HCT116 (cell line): Measurements from ENCODE around the gene ARHGEF12. TPM values are rescaled to one million over a fixed set of nuclear protein-coding genes. Genes with fewer than 3 reads are reported as not detected.
A peak's percentile ranks its signal among the peaks of the same experiment; 100 is the strongest.

ENCODE experiments used
- ATAC-seq: fragments of 200-7000 bp; cut with Tn5 transposase; 2 replicates; pipeline ENCODE4 v1.9.1; 2020; ENCODE audit warnings: mild to moderate bottlenecking, moderate library complexity
- BruUV-seq: library from RNA; stranded (reverse); fragments of 400-500 nt; replicated peaks from 2 replicates; lab custom pipeline; 2021; lab: Mats Ljungman, UMichigan
- CTCF ChIA-PET: fragments of 300-600 bp; sonication (Branson Sonifier 250); formaldehyde crosslinking; loops from one replicate; lab custom pipeline; 2021; ENCODE audit warnings: antibody characterized with exemption; lab: Charles Lee
- POLR2A ChIA-PET: fragments of 300-600, 350-600 bp; sonication (Branson Sonifier 250); formaldehyde crosslinking; loops from one replicate; lab custom pipeline; 2021; ENCODE audit warnings: antibody characterized with exemption; lab: Charles Lee
- RAD21 ChIA-PET, 2 experiments: fragments of 300-600 bp; sonication (Branson Sonifier 250); formaldehyde crosslinking; loops; one replicate each; lab custom pipeline; 2023; ENCODE audit warnings: low total read pairs in 2 of 2; ENCODE audit not compliant: uncharacterized antibody in 2 of 2, unreplicated experiment in 2 of 2, low non-redundant PET in 1 of 2; lab: Charles Lee
- DNase-seq: peaks from one replicate; pipeline ENCODE4 v3.0.0-alpha.2; 2010; ENCODE audit warnings: low read depth, low spot score
- H2AFZ ChIP-seq: fragments of 200-600 bp; shearing (Covaris generic), sonication (generic); 2 replicates; pipeline ENCODE4 v1.6.1; 2017; ENCODE audit warnings: low read depth, mixed run types, mixed read lengths, antibody characterized with exemption, low read length; ENCODE audit not compliant: poor library complexity, severe bottlenecking
- H3K27ac ChIP-seq: 2 replicates; pipeline ENCODE4 v1.5.1; 2012; ENCODE audit warnings: low read depth, low read length
- H3K27me3 ChIP-seq: fragments of 200-600 bp; sonication (generic); 2 replicates; pipeline ENCODE4 v1.6.1; 2016; ENCODE audit warnings: mixed run types, low read length, mixed read lengths; ENCODE audit not compliant: insufficient read depth
- H3K36me3 ChIP-seq, 2 experiments: fragments of 200-500 bp in 1 of 2; fragments of 200-600 bp in 1 of 2; sonication (Bioruptor generic) in 1 of 2; sonication (generic) in 1 of 2; 2 replicates each; pipeline versions ENCODE4 v1.5.1 to v1.6.1; 2014 to 2016; ENCODE audit warnings: low read length in 2 of 2, inconsistent platforms in 1 of 2, mixed read lengths in 1 of 2, mixed run types in 1 of 2; ENCODE audit not compliant: insufficient read depth in 2 of 2, control insufficient read depth in 1 of 2
- H3K4me1 ChIP-seq, 2 experiments: fragments of 200-600 bp in 1 of 2; sonication (generic) in 1 of 2; 2 replicates each; pipeline versions ENCODE4 v1.5.1 to v1.6.1; 2012 to 2017; ENCODE audit warnings: low read length in 2 of 2, inconsistent platforms in 1 of 2, mild to moderate bottlenecking in 1 of 2, mixed read lengths in 1 of 2, mixed run types in 1 of 2, moderate library complexity in 1 of 2; ENCODE audit not compliant: insufficient read depth in 2 of 2, control insufficient read depth in 1 of 2
- H3K4me2 ChIP-seq: fragments of 200-600 bp; sonication (generic); 2 replicates; pipeline ENCODE4 v1.6.1; 2017; ENCODE audit warnings: mixed run types, low read length, mixed read lengths
- H3K4me3 ChIP-seq, 2 experiments: fragments of 200-600 bp in 1 of 2; sonication (generic) in 1 of 2; replicated peaks in 1 of 2; 2 replicates each; pipeline ENCODE4 v1.5.1; 2011 to 2016; ENCODE audit warnings: low read length in 2 of 2, control low read depth in 1 of 2, low read depth in 1 of 2, mild to moderate bottlenecking in 1 of 2, mixed read lengths in 1 of 2, mixed run types in 1 of 2
- H3K79me2 ChIP-seq: fragments of 200-600 bp; sonication (generic); 2 replicates; pipeline ENCODE4 v1.6.1; 2017; ENCODE audit warnings: mild to moderate bottlenecking, mixed run types, low read length, moderate library complexity, mixed read lengths; ENCODE audit not compliant: insufficient read depth
- H3K9ac ChIP-seq: fragments of 200-600 bp; sonication (generic); 2 replicates; pipeline ENCODE4 v1.6.1; 2016; ENCODE audit warnings: low read length, mixed read lengths
- H3K9me2 ChIP-seq: fragments of 200-600 bp; sonication (generic), shearing (Covaris generic); 2 replicates; pipeline ENCODE4 v1.6.1; 2017; ENCODE audit warnings: mixed run types, mild to moderate bottlenecking, moderate library complexity; ENCODE audit not compliant: insufficient read depth
- H3K9me3 ChIP-seq, 2 experiments: fragments of 200-500 bp in 1 of 2; fragments of 200-600 bp in 1 of 2; sonication (Bioruptor generic) in 1 of 2; sonication (generic) in 1 of 2; 2 replicates each; pipeline ENCODE4 v1.6.1; 2014 to 2017; ENCODE audit warnings: low read length in 2 of 2, mixed read lengths in 2 of 2, inconsistent platforms in 1 of 2, low read depth in 1 of 2, mild to moderate bottlenecking in 1 of 2, mixed run types in 1 of 2, moderate library complexity in 1 of 2; ENCODE audit not compliant: control insufficient read depth in 1 of 2, insufficient read depth in 1 of 2
- H4K20me1 ChIP-seq: fragments of 200-600 bp; sonication (generic), shearing (Covaris generic); 2 replicates; pipeline ENCODE4 v1.6.1; 2017; ENCODE audit warnings: mixed run types, mild to moderate bottlenecking, moderate library complexity; ENCODE audit not compliant: insufficient read depth
- CEBPB ChIP-seq: IDR thresholded peaks from 2 replicates; pipeline ENCODE4 v1.6.1; 2012; ENCODE audit warnings: low read depth
- EZH2 ChIP-seq: fragments of 200-600 bp; sonication (generic); IDR thresholded peaks from 2 replicates; pipeline ENCODE4 v1.6.1; 2017; ENCODE audit warnings: antibody characterized with exemption, mixed run types
- EZH2phosphoT487 ChIP-seq: fragments of 200-600 bp; IDR thresholded peaks from 2 replicates; pipeline ENCODE4 v1.6.1; 2018; ENCODE audit warnings: antibody characterized with exemption, borderline replicate concordance
- FOSL1 ChIP-seq: IDR thresholded peaks from 2 replicates; pipeline ENCODE4 v1.6.1; 2012; ENCODE audit warnings: low read depth
- JUND ChIP-seq: IDR thresholded peaks from 2 replicates; pipeline ENCODE4 v1.6.1; 2012
- POLR2A ChIP-seq: IDR thresholded peaks from 2 replicates; pipeline ENCODE4 v1.7.0; 2011; ENCODE audit warnings: borderline replicate concordance; ENCODE audit not compliant: insufficient read depth, insufficient read length; ENCODE audit errors: extremely low read depth
- POLR2AphosphoS5 ChIP-seq: IDR thresholded peaks from 2 replicates; pipeline ENCODE4 v1.6.1; 2011; ENCODE audit warnings: mild to moderate bottlenecking, low read depth, low read length, moderate library complexity
- RAD21 ChIP-seq: IDR thresholded peaks from 2 replicates; pipeline ENCODE4 v1.6.1; 2012; ENCODE audit warnings: low read depth, mild to moderate bottlenecking
- SIN3A ChIP-seq: IDR thresholded peaks from 2 replicates; pipeline ENCODE4 v1.6.1; 2012; ENCODE audit warnings: low read depth
- SRF ChIP-seq: IDR thresholded peaks from 2 replicates; pipeline ENCODE4 v1.6.1; 2012; ENCODE audit warnings: low read depth
- YY1 ChIP-seq: IDR thresholded peaks from 2 replicates; pipeline ENCODE4 v1.6.1; 2011; ENCODE audit warnings: low read length, low read depth, moderate library complexity, mild to moderate bottlenecking; ENCODE audit not compliant: insufficient replicate concordance; ENCODE audit errors: extremely low read depth
- ZFX ChIP-seq: fragments of 450-650 bp; IDR thresholded peaks from 2 replicates; pipeline ENCODE4 v1.6.1; 2017
- ZNF274 ChIP-seq: fragments of 200-500 bp; sonication (Bioruptor generic); IDR thresholded peaks from 2 replicates; pipeline ENCODE4 v1.6.1; 2014; ENCODE audit warnings: mild to moderate bottlenecking, low read depth, low read length, inconsistent platforms
- intact Hi-C: fragments of 100-400 bp; cut with micrococcal nuclease; formaldehyde crosslinking; loops from 2 replicates; pipeline ENCODE4 v1.10.0; 2022
- total RNA-seq: library from RNA; stranded (reverse); gene quantifications from one replicate; pipeline ENCODE4 v1.2.1, GENCODE V29; 2021; ENCODE audit not compliant: unreplicated experiment
- TF ChIP-seq, protein P1 (sequence below), 3 experiments: fragments of 200-600 bp in 1 of 3; sonication (generic) in 1 of 3; IDR thresholded peaks in 2 of 3; conservative IDR thresholded peaks in 1 of 3; 2 replicates each; pipeline ENCODE4 v1.5.1; 2012 to 2017; ENCODE audit warnings: low read depth in 2 of 3, low read length in 2 of 3, antibody characterized with exemption in 1 of 3, borderline replicate concordance in 1 of 3, control low read depth in 1 of 3, mild to moderate bottlenecking in 1 of 3, mixed read lengths in 1 of 3, mixed run types in 1 of 3, moderate library complexity in 1 of 3; ENCODE audit not compliant: insufficient read depth in 1 of 3
- TF ChIP-seq, protein P2 (sequence below): IDR thresholded peaks from 2 replicates; pipeline ENCODE4 v1.6.1; 2011; ENCODE audit warnings: mild to moderate bottlenecking, low read length, moderate library complexity; ENCODE audit not compliant: insufficient replicate concordance; ENCODE audit errors: extremely low read depth

The ARHGEF12 gene
- total RNA-seq, 1 experiment from 2014 or later: 81.4 TPM

- TF ChIP-seq, protein P1, sequence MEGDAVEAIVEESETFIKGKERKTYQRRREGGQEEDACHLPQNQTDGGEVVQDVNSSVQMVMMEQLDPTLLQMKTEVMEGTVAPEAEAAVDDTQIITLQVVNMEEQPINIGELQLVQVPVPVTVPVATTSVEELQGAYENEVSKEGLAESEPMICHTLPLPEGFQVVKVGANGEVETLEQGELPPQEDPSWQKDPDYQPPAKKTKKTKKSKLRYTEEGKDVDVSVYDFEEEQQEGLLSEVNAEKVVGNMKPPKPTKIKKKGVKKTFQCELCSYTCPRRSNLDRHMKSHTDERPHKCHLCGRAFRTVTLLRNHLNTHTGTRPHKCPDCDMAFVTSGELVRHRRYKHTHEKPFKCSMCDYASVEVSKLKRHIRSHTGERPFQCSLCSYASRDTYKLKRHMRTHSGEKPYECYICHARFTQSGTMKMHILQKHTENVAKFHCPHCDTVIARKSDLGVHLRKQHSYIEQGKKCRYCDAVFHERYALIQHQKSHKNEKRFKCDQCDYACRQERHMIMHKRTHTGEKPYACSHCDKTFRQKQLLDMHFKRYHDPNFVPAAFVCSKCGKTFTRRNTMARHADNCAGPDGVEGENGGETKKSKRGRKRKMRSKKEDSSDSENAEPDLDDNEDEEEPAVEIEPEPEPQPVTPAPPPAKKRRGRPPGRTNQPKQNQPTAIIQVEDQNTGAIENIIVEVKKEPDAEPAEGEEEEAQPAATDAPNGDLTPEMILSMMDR (IDR thresholded peaks at IDR 0.05 in 2 of 3, conservative IDR thresholded peaks at IDR 0.05 in 1 of 3; ENCODE audit: borderline replicate concordance in 1 of 3, insufficient read depth in 1 of 3, low read depth in 2 of 3, low read length in 2 of 3): no peak
- TF ChIP-seq SRF (no peak), FOSL1 (no peak), RAD21 (no peak), POLR2AphosphoS5 (no peak), EZH2phosphoT487 (no peak), CEBPB (no peak), SIN3A (no peak), POLR2A (no peak)
- TF ChIP-seq, protein P2, sequence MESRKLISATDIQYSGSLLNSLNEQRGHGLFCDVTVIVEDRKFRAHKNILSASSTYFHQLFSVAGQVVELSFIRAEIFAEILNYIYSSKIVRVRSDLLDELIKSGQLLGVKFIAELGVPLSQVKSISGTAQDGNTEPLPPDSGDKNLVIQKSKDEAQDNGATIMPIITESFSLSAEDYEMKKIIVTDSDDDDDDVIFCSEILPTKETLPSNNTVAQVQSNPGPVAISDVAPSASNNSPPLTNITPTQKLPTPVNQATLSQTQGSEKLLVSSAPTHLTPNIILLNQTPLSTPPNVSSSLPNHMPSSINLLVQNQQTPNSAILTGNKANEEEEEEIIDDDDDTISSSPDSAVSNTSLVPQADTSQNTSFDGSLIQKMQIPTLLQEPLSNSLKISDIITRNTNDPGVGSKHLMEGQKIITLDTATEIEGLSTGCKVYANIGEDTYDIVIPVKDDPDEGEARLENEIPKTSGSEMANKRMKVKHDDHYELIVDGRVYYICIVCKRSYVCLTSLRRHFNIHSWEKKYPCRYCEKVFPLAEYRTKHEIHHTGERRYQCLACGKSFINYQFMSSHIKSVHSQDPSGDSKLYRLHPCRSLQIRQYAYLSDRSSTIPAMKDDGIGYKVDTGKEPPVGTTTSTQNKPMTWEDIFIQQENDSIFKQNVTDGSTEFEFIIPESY: no peak
- TF ChIP-seq, all 23 proteins: peak for 0
These were observed 7.2 kb downstream of the ARHGEF12 start (continued) for GRCh38 chr11:120343429-120343828.

DNA sequence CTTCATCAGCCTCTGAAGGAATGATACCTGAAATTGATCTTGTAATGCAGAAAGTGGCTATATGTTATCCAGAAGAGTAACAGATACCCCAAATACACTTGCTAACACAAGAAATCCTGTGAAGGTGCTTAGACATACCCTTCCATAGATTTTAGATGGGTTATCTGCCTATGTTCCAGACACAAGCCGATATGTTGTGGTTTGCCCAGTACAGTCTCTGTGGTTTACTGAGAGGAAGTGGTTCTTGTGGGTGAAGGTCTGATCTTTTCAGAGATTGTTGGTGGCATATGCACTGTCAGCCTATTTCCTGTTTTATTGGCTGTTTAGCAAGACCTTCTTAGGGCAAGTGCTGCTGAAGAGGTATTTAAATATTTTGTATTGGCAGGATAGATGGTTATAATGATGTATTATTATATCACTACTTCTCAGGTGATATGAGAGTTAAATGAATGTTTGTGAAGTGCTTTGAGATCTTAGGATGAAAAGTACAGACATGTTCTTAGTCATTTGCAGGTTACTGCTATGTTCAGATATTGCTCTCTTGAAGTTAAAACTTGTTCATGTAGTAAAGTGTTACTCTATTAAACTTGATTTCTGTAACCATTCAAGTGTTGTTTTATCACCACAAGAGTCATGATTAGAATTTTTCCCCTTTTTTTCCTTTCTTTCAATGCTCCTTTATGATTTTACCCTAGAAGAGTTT, 8.2 kb downstream of the ARHGEF12 start:
- RAD21 ChIA-PET: no interaction called here
- intact Hi-C loops: no loop called here
- Histone ChIP-seq H3K4me2 (peak overlapping the region; percentile 46), H3K9me2 (no peaks in the 10 kb centered on the region), H3K4me3 (no peak overlapping the region; a peak in 1 of 4 replicates), H4K20me1 (peaks cover 11% of the 10 kb centered on the region; the same call in 1 of the 2 replicates), H2AFZ (no peak overlapping the region), H3K27me3 (no peaks in the 10 kb centered on the region), H3K27ac (0 out of 2 replicates have a peak overlapping the region, but pooled peaks have one; percentile 9), H3K9me3 (no peaks in the 10 kb centered on the region), H3K79me2 (peaks cover 99% of the 10 kb centered on the region), H3K36me3 (no peaks in the 10 kb centered on the region), H3K9ac (no peak overlapping the region), H3K4me1 (peaks cover 59 to 64% of the 10 kb centered on the region in 2 experiments)
- DNase-seq (peak; percentile 38), ATAC-seq (peak; percentile 77)
- POLR2A ChIA-PET: no interaction called here
- BruUV-seq: no TSS peak
- CTCF ChIA-PET: no interaction called here
- TF ChIP-seq JUND (no peak; the same call in 1 of the 2 replicates), ZNF274 (no peak), YY1 (no peak), ZFX (no peak), EZH2phosphoT487 (no peak), EZH2 (no peak)
- TF ChIP-seq, protein P2: no peak
- TF ChIP-seq, protein P1 (IDR thresholded peaks at IDR 0.05 in 2 of 3, conservative IDR thresholded peaks at IDR 0.05 in 1 of 3; ENCODE audit: borderline replicate concordance in 1 of 3, insufficient read depth in 1 of 3, low read depth in 2 of 3, low read length in 2 of 3): no peak
